ENCODE data around the gene MYLIP. TPM values are rescaled to one million over a fixed set of nuclear protein-coding genes. Genes with fewer than 3 reads are reported as not detected.

MYLIP gene
- total and polyA plus RNA-seq, 9 donors = 39.4 to 46.1 (median 43.5) TPM

DNA sequence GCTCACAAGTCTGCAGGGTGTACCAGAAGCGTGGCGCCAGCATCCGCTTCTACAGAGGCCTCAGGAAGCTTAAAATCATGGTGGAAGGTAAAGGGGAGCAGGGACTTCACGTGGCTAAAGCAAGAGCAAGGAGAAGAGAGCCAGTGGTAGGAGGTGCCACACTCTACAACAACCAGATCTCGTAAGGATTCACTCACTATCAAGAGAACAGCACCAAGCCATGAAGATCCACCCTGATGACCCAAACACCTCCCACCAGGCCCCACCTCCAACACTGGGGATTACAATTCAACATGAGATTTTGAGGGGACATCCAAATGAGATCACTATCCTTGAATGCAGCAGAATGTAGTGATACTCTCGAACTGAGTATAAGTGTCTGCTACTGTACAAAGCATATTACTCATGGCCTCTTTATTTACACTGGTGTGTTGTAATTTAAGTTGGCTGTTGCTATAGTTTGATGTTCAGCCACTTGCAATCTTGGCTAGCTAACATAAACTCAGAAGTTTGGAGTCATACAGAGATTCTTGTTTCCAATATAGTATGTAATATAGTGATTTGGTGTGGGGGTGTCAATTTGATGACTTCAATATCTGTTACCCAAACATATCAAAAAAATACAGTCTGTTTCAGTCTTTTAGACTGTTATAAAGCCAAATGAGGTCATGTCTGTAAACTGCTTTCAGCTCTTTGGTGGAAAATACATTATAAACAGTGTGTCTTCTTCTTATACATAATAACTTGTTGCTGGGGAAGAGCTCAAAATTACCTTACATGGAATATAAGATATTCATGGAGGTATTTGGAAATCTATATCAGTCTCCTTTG lies 39.4 kb upstream of the MYLIP start:
- peaks cover 2% of the 10 kb centered on the region for H3K4me1 ChIP-seq (ENCODE audit: control insufficient read depth, insufficient read depth, low read length)
- no peak overlapping the region for H3K4me3 ChIP-seq (ENCODE audit: low read length)
- DNase-seq = peak; percentile 67
- H3K27ac ChIP-seq (ENCODE audit: low read length) = no peak overlapping the region
- WGBS (ENCODE audit: insufficient coverage) = 93% methylated on average over 3 of the region's 6 CpGs
- no peaks in the 10 kb centered on the region for H3K9me3 ChIP-seq (replicated peaks; ENCODE audit: control insufficient read depth, low read depth, low read length)
- no peaks in the 10 kb centered on the region for H3K36me3 ChIP-seq (ENCODE audit: control insufficient read depth, insufficient read depth, low read length)
- H3K27me3 ChIP-seq (ENCODE audit: control insufficient read depth, insufficient read depth, low read length) = no peaks in the 10 kb centered on the region

- no peak overlapping the region for H3K4me3 ChIP-seq (ENCODE audit: low read length)
- no peak for DNase-seq
- WGBS (ENCODE audit: insufficient coverage) = 90% methylated on average over 1 of the region's 1 CpG
- H3K27ac ChIP-seq (ENCODE audit: low read length) = no peak overlapping the region
- no peaks in the 10 kb centered on the region for H3K9me3 ChIP-seq (replicated peaks; ENCODE audit: control insufficient read depth, low read depth, low read length)
- H3K4me1 ChIP-seq (ENCODE audit: control insufficient read depth, insufficient read depth, low read length) = peaks cover 2% of the 10 kb centered on the region
- H3K36me3 ChIP-seq (ENCODE audit: control insufficient read depth, insufficient read depth, low read length) = no peaks in the 10 kb centered on the region
- H3K27me3 ChIP-seq (ENCODE audit: control insufficient read depth, insufficient read depth, low read length) = no peaks in the 10 kb centered on the region
Observed at GRCh38 chr6:16090452-16090851, 38.4 kb upstream of the MYLIP start.

DNA sequence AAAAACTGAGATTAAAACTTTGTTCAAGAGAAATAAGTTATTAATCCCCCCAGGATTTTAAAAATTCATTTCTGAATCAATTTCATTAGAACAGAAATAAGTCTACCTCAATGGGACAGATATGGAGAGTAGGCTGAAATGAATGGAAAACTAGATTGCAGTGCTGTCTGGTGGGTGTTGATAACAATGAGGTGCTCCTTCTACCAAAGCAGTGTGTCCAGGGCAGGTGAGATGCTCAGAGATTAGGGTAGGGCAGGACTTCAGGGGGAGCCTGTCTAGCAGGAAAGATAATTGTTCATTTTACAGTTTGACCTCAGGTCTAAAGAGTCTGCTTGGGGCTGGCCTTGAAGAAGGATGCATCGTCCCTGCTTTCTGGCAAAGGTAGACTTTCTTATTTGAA lies 38.0 kb upstream of the MYLIP start:
- WGBS (ENCODE audit: insufficient coverage) = no CpG with 5 or more reads among the region's 1 CpG
- no peak for DNase-seq

GRCh38 chr6:16092140-16092539 lies 36.7 kb upstream of the MYLIP start:
- no peaks in the 10 kb centered on the region for H3K27me3 ChIP-seq (ENCODE audit: control insufficient read depth, insufficient read depth, low read length)
- H3K4me3 ChIP-seq (ENCODE audit: low read length) = no peak overlapping the region
- H3K27ac ChIP-seq (ENCODE audit: low read length) = no peak overlapping the region
- H3K4me1 ChIP-seq (ENCODE audit: control insufficient read depth, insufficient read depth, low read length) = peaks cover under 1% of the 10 kb centered on the region
- 84% methylated on average over 2 of the region's 4 CpGs for WGBS (ENCODE audit: insufficient coverage)
- no peaks in the 10 kb centered on the region for H3K9me3 ChIP-seq (replicated peaks; ENCODE audit: control insufficient read depth, low read depth, low read length)
- DNase-seq = peak; percentile 52
- H3K36me3 ChIP-seq (ENCODE audit: control insufficient read depth, insufficient read depth, low read length) = no peaks in the 10 kb centered on the region

More for the DNA sequence above, 38.0 kb upstream of the MYLIP start:
- no peaks in the 10 kb centered on the region for H3K27me3 ChIP-seq (ENCODE audit: control insufficient read depth, insufficient read depth, low read length)
- H3K4me1 ChIP-seq (ENCODE audit: control insufficient read depth, insufficient read depth, low read length) = peaks cover 2% of the 10 kb centered on the region
- H3K9me3 ChIP-seq (replicated peaks; ENCODE audit: control insufficient read depth, low read depth, low read length) = no peaks in the 10 kb centered on the region
- H3K36me3 ChIP-seq (ENCODE audit: control insufficient read depth, insufficient read depth, low read length) = no peaks in the 10 kb centered on the region
- no peak overlapping the region for H3K27ac ChIP-seq (ENCODE audit: low read length)
- no peak overlapping the region for H3K4me3 ChIP-seq (ENCODE audit: low read length)

- Histone ChIP-seq H3K9me3 (replicated peaks; ENCODE audit: control insufficient read depth, low read depth, low read length) (no peaks in the 10 kb centered on the region), H3K4me1 (ENCODE audit: control insufficient read depth, insufficient read depth, low read length) (no peaks in the 10 kb centered on the region), H3K27me3 (ENCODE audit: control insufficient read depth, insufficient read depth, low read length) (no peaks in the 10 kb centered on the region), H3K4me3 (ENCODE audit: low read length) (no peak overlapping the region), H3K36me3 (ENCODE audit: control insufficient read depth, insufficient read depth, low read length) (no peaks in the 10 kb centered on the region), H3K27ac (ENCODE audit: low read length) (no peak overlapping the region)
- no peak for DNase-seq
- WGBS (ENCODE audit: insufficient coverage) = no CpG with 5 or more reads among the region's 5 CpGs
Observed at GRCh38 chr6:16092990-16093389, 35.9 kb upstream of the MYLIP start.

- no peak overlapping the region for H3K27ac ChIP-seq (ENCODE audit: low read length)
- H3K36me3 ChIP-seq (ENCODE audit: control insufficient read depth, insufficient read depth, low read length) = no peaks in the 10 kb centered on the region
- H3K27me3 ChIP-seq (ENCODE audit: control insufficient read depth, insufficient read depth, low read length) = no peaks in the 10 kb centered on the region
- no peaks in the 10 kb centered on the region for H3K4me1 ChIP-seq (ENCODE audit: control insufficient read depth, insufficient read depth, low read length)
- no peak overlapping the region for H3K4me3 ChIP-seq (ENCODE audit: low read length)
- no peaks in the 10 kb centered on the region for H3K9me3 ChIP-seq (replicated peaks; ENCODE audit: control insufficient read depth, low read depth, low read length)
- DNase-seq = no peak
- WGBS (ENCODE audit: insufficient coverage) = 85% methylated on average over 4 of the region's 6 CpGs
Observed at GRCh38 chr6:16095180-16095579, 33.7 kb upstream of the MYLIP start.

GRCh38 chr6:16097382-16098171 lies 31.3 kb upstream of the MYLIP start:
- Histone ChIP-seq H3K4me3 (ENCODE audit: low read length) (no peak overlapping the region), H3K9me3 (replicated peaks; ENCODE audit: control insufficient read depth, low read depth, low read length) (no peaks in the 10 kb centered on the region), H3K27me3 (ENCODE audit: control insufficient read depth, insufficient read depth, low read length) (no peaks in the 10 kb centered on the region), H3K36me3 (ENCODE audit: control insufficient read depth, insufficient read depth, low read length) (no peaks in the 10 kb centered on the region), H3K27ac (ENCODE audit: low read length) (no peak overlapping the region), H3K4me1 (ENCODE audit: control insufficient read depth, insufficient read depth, low read length) (peaks cover 8% of the 10 kb centered on the region)
- 88% methylated on average over 3 of the region's 6 CpGs for WGBS (ENCODE audit: insufficient coverage)
- no peak for DNase-seq

DNA sequence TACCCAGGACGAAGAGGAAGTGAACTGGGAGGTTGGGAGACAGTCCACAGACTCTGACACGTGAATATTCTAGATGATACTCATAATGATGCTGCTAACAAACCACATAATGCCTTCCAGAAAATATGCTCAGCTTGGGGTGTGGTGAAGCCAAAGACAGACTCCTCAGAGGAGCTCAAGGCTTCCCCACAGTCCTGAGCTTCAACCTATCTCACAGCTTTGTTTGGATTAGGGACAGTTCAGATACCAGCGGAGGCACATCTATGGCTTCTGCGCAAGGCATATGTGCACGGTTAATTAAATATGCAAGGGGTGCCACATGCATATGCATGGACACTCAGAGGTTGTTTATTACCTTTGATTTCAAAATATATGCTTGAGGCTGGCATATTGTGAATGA lies 30.7 kb upstream of the MYLIP start:
- no peak overlapping the region for H3K27ac ChIP-seq (ENCODE audit: low read length)
- H3K4me3 ChIP-seq (ENCODE audit: low read length) = no peak overlapping the region
- no peaks in the 10 kb centered on the region for H3K27me3 ChIP-seq (ENCODE audit: control insufficient read depth, insufficient read depth, low read length)
- 100% methylated on average over 1 of the region's 5 CpGs for WGBS (ENCODE audit: insufficient coverage)
- H3K9me3 ChIP-seq (replicated peaks; ENCODE audit: control insufficient read depth, low read depth, low read length) = no peaks in the 10 kb centered on the region
- H3K36me3 ChIP-seq (ENCODE audit: control insufficient read depth, insufficient read depth, low read length) = no peaks in the 10 kb centered on the region
- peaks cover 8% of the 10 kb centered on the region for H3K4me1 ChIP-seq (ENCODE audit: control insufficient read depth, insufficient read depth, low read length)
- DNase-seq = no peak

- H3K27me3 ChIP-seq (ENCODE audit: control insufficient read depth, insufficient read depth, low read length) = no peaks in the 10 kb centered on the region
- peak; percentile 59 for DNase-seq
- 23% methylated on average over 2 of the region's 3 CpGs for WGBS (ENCODE audit: insufficient coverage)
- peak overlapping the region; percentile 21 for H3K27ac ChIP-seq (ENCODE audit: low read length)
- no peaks in the 10 kb centered on the region for H3K36me3 ChIP-seq (ENCODE audit: control insufficient read depth, insufficient read depth, low read length)
- peaks cover 28% of the 10 kb centered on the region for H3K4me1 ChIP-seq (ENCODE audit: control insufficient read depth, insufficient read depth, low read length)
- no peak overlapping the region for H3K4me3 ChIP-seq (ENCODE audit: low read length)
- H3K9me3 ChIP-seq (replicated peaks; ENCODE audit: control insufficient read depth, low read depth, low read length) = no peaks in the 10 kb centered on the region
Observed at GRCh38 chr6:16102208-16102607, 26.7 kb upstream of the MYLIP start.

DNA sequence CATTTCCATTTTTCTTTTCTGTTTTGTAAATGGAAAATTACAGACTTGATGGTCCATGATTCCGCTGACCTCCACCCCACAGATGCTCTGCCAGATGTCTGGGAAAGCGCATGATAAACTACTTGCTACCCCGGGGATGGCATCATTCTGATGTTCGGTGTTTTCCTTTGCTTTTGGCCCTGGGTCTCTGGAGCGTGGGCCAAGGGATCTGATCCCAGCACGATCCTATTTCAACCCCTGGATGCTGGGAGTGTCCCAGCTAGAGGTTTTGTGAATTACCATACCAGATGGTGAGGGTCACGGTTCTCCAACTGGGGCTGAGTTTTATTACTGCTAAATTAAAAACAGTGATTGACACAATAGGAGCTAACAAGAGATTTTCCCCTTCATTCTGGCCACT lies 25.2 kb upstream of the MYLIP start:
- Histone ChIP-seq H3K36me3 (ENCODE audit: control insufficient read depth, insufficient read depth, low read length) (no peaks in the 10 kb centered on the region), H3K27ac (ENCODE audit: low read length) (peak overlapping the region; percentile 50), H3K27me3 (ENCODE audit: control insufficient read depth, insufficient read depth, low read length) (no peaks in the 10 kb centered on the region), H3K4me3 (ENCODE audit: low read length) (no peak overlapping the region), H3K9me3 (replicated peaks; ENCODE audit: control insufficient read depth, low read depth, low read length) (no peaks in the 10 kb centered on the region), H3K4me1 (ENCODE audit: control insufficient read depth, insufficient read depth, low read length) (peaks cover 36% of the 10 kb centered on the region)
- 11% methylated on average over 4 of the region's 7 CpGs for WGBS (ENCODE audit: insufficient coverage)
- DNase-seq = peak; percentile 92
